HCT116 (cell line): ENCODE measurements around the gene MAP1S. TPM values are rescaled to one million over a fixed set of nuclear protein-coding genes. Genes with fewer than 3 reads are reported as not detected.

Source experiments
- ATAC-seq: fragments of 200-7000 bp; cut with Tn5 transposase; 2 replicates; pipeline ENCODE4 v1.9.1; 2020; ENCODE audit warnings: mild to moderate bottlenecking, moderate library complexity
- BruUV-seq: library from RNA; stranded (reverse); fragments of 400-500 nt; replicated peaks from 2 replicates; lab custom pipeline; 2021; lab: Mats Ljungman, UMichigan
- CTCF ChIA-PET: fragments of 300-600 bp; sonication (Branson Sonifier 250); formaldehyde crosslinking; loops from one replicate; lab custom pipeline; 2021; ENCODE audit warnings: antibody characterized with exemption; lab: Charles Lee
- POLR2A ChIA-PET: fragments of 300-600, 350-600 bp; sonication (Branson Sonifier 250); formaldehyde crosslinking; loops from one replicate; lab custom pipeline; 2021; ENCODE audit warnings: antibody characterized with exemption; lab: Charles Lee
- RAD21 ChIA-PET, 2 experiments: fragments of 300-600 bp; sonication (Branson Sonifier 250); formaldehyde crosslinking; loops; one replicate each; lab custom pipeline; 2023; ENCODE audit warnings: low total read pairs in 2 of 2; ENCODE audit not compliant: uncharacterized antibody in 2 of 2, unreplicated experiment in 2 of 2, low non-redundant PET in 1 of 2; lab: Charles Lee
- DNase-seq: peaks from one replicate; pipeline ENCODE4 v3.0.0-alpha.2; 2010; ENCODE audit warnings: low read depth, low spot score
- H2AFZ ChIP-seq: fragments of 200-600 bp; shearing (Covaris generic), sonication (generic); 2 replicates; pipeline ENCODE4 v1.6.1; 2017; ENCODE audit warnings: low read depth, mixed run types, mixed read lengths, antibody characterized with exemption, low read length; ENCODE audit not compliant: poor library complexity, severe bottlenecking
- H3K27ac ChIP-seq: 2 replicates; pipeline ENCODE4 v1.5.1; 2012; ENCODE audit warnings: low read depth, low read length
- H3K27me3 ChIP-seq: fragments of 200-600 bp; sonication (generic); 2 replicates; pipeline ENCODE4 v1.6.1; 2016; ENCODE audit warnings: mixed run types, low read length, mixed read lengths; ENCODE audit not compliant: insufficient read depth
- H3K36me3 ChIP-seq, 2 experiments: fragments of 200-500 bp in 1 of 2; fragments of 200-600 bp in 1 of 2; sonication (Bioruptor generic) in 1 of 2; sonication (generic) in 1 of 2; 2 replicates each; pipeline versions ENCODE4 v1.5.1 to v1.6.1; 2014 to 2016; ENCODE audit warnings: low read length in 2 of 2, inconsistent platforms in 1 of 2, mixed read lengths in 1 of 2, mixed run types in 1 of 2; ENCODE audit not compliant: insufficient read depth in 2 of 2, control insufficient read depth in 1 of 2
- H3K4me1 ChIP-seq, 2 experiments: fragments of 200-600 bp in 1 of 2; sonication (generic) in 1 of 2; 2 replicates each; pipeline versions ENCODE4 v1.5.1 to v1.6.1; 2012 to 2017; ENCODE audit warnings: low read length in 2 of 2, inconsistent platforms in 1 of 2, mild to moderate bottlenecking in 1 of 2, mixed read lengths in 1 of 2, mixed run types in 1 of 2, moderate library complexity in 1 of 2; ENCODE audit not compliant: insufficient read depth in 2 of 2, control insufficient read depth in 1 of 2
- H3K4me2 ChIP-seq: fragments of 200-600 bp; sonication (generic); 2 replicates; pipeline ENCODE4 v1.6.1; 2017; ENCODE audit warnings: mixed run types, low read length, mixed read lengths
- H3K4me3 ChIP-seq, 2 experiments: fragments of 200-600 bp in 1 of 2; sonication (generic) in 1 of 2; replicated peaks in 1 of 2; 2 replicates each; pipeline ENCODE4 v1.5.1; 2011 to 2016; ENCODE audit warnings: low read length in 2 of 2, control low read depth in 1 of 2, low read depth in 1 of 2, mild to moderate bottlenecking in 1 of 2, mixed read lengths in 1 of 2, mixed run types in 1 of 2
- H3K79me2 ChIP-seq: fragments of 200-600 bp; sonication (generic); 2 replicates; pipeline ENCODE4 v1.6.1; 2017; ENCODE audit warnings: mild to moderate bottlenecking, mixed run types, low read length, moderate library complexity, mixed read lengths; ENCODE audit not compliant: insufficient read depth
- H3K9ac ChIP-seq: fragments of 200-600 bp; sonication (generic); 2 replicates; pipeline ENCODE4 v1.6.1; 2016; ENCODE audit warnings: low read length, mixed read lengths
- H3K9me2 ChIP-seq: fragments of 200-600 bp; sonication (generic), shearing (Covaris generic); 2 replicates; pipeline ENCODE4 v1.6.1; 2017; ENCODE audit warnings: mixed run types, mild to moderate bottlenecking, moderate library complexity; ENCODE audit not compliant: insufficient read depth
- H3K9me3 ChIP-seq, 2 experiments: fragments of 200-500 bp in 1 of 2; fragments of 200-600 bp in 1 of 2; sonication (Bioruptor generic) in 1 of 2; sonication (generic) in 1 of 2; 2 replicates each; pipeline ENCODE4 v1.6.1; 2014 to 2017; ENCODE audit warnings: low read length in 2 of 2, mixed read lengths in 2 of 2, inconsistent platforms in 1 of 2, low read depth in 1 of 2, mild to moderate bottlenecking in 1 of 2, mixed run types in 1 of 2, moderate library complexity in 1 of 2; ENCODE audit not compliant: control insufficient read depth in 1 of 2, insufficient read depth in 1 of 2
- H4K20me1 ChIP-seq: fragments of 200-600 bp; sonication (generic), shearing (Covaris generic); 2 replicates; pipeline ENCODE4 v1.6.1; 2017; ENCODE audit warnings: mixed run types, mild to moderate bottlenecking, moderate library complexity; ENCODE audit not compliant: insufficient read depth
- CTCF ChIP-seq, 3 experiments: fragments of 200-600 bp in 1 of 3; sonication (generic) in 1 of 3; IDR thresholded peaks in 2 of 3; conservative IDR thresholded peaks in 1 of 3; 2 replicates each; pipeline ENCODE4 v1.5.1; 2012 to 2017; ENCODE audit warnings: low read depth in 2 of 3, low read length in 2 of 3, antibody characterized with exemption in 1 of 3, borderline replicate concordance in 1 of 3, control low read depth in 1 of 3, mild to moderate bottlenecking in 1 of 3, mixed read lengths in 1 of 3, mixed run types in 1 of 3, moderate library complexity in 1 of 3; ENCODE audit not compliant: insufficient read depth in 1 of 3
- EGR1 ChIP-seq: IDR thresholded peaks from 2 replicates; pipeline ENCODE4 v1.6.1; 2012; ENCODE audit warnings: low read depth
- FOSL1 ChIP-seq: IDR thresholded peaks from 2 replicates; pipeline ENCODE4 v1.6.1; 2012; ENCODE audit warnings: low read depth
- TCF7L2 ChIP-seq: IDR thresholded peaks from 2 replicates; pipeline ENCODE4 v1.7.0; 2011; ENCODE audit warnings: borderline replicate concordance, inconsistent platforms; ENCODE audit not compliant: insufficient read depth, insufficient read length; ENCODE audit errors: extremely low read depth
- intact Hi-C: fragments of 100-400 bp; cut with micrococcal nuclease; formaldehyde crosslinking; loops from 2 replicates; pipeline ENCODE4 v1.10.0; 2022
- total RNA-seq: library from RNA; stranded (reverse); gene quantifications from one replicate; pipeline ENCODE4 v1.2.1, GENCODE V29; 2021; ENCODE audit not compliant: unreplicated experiment

MAP1S gene
- total RNA-seq, 1 experiment from 2014 or later, result 80.8 TPM

- no TSS peak for BruUV-seq
- RAD21 ChIA-PET, result no interaction called here
- H3K27ac ChIP-seq, result peak overlapping the region; percentile 41; the same call in 1 of the 2 replicates
- ATAC-seq (no peak), DNase-seq (no peak)
- H3K4me2 ChIP-seq, result peak overlapping the region; percentile 90
- no peaks in the 10 kb centered on the region for H3K36me3 ChIP-seq
- no peak overlapping the region for H3K9ac ChIP-seq
- TF ChIP-seq EGR1 (no peak), TCF7L2 (no peak), FOSL1 (no peak)
- POLR2A ChIA-PET, result no interaction called here
- peak overlapping the region; percentile 85 to 90 for H3K4me3 ChIP-seq
- no peaks in the 10 kb centered on the region for H3K27me3 ChIP-seq
- intact Hi-C loops, result loop anchor here (10.0 kb wide), 1 partner anchor 231 kb away; no protein-coding TSS in a partner anchor
- H3K9me3 ChIP-seq, result no peaks in the 10 kb centered on the region
- no peaks in the 10 kb centered on the region for H3K9me2 ChIP-seq
- H2AFZ ChIP-seq, result no peak overlapping the region
- H3K4me1 ChIP-seq, result peaks cover 18 to 55% of the 10 kb centered on the region in 2 experiments
- CTCF ChIA-PET, result interaction anchor here (1.5 kb wide), 1 partner anchor 80 kb away, joined by 4 read pairs; no protein-coding TSS in a partner anchor
- no peaks in the 10 kb centered on the region for H4K20me1 ChIP-seq
- H3K79me2 ChIP-seq, result peaks cover 23% of the 10 kb centered on the region
These were observed 33.7 kb upstream of the MAP1S start for GRCh38 chr19:17685451-17686022.

DNA sequence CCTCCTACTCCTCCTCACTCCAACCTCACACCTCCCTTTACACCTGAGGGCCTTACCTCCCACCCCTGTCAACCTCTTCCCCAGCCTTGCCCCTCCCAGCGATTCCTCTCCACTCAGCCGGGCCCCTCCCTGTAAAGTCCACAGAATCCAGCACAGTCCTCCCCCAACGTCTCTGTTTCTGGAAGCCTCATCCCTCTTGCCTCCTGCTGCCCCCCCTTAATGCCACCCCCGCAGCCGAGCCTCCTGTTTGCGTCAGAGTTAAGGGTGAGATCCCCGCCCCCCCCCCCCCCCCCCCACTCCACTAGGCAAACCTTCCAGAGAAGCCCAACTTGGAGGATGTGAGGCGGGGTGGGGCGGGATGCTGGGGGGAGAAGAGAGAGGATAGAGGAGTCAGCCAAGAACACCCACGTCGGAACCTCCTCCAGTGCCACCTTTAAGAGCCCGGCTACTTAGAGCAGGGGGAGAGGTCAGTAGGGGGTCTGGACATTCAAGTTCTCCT is 33.2 kb upstream of the MAP1S start:
- Histone ChIP-seq H3K9me2 (no peaks in the 10 kb centered on the region), H3K4me1 (peaks cover 12 to 49% of the 10 kb centered on the region in 2 experiments; a peak in 3 of 4 replicates), H3K9ac (peak overlapping the region; percentile 74), H3K9me3 (no peaks in the 10 kb centered on the region), H3K4me2 (peak overlapping the region; percentile 90)
- peak; percentile 25 for ATAC-seq
- intact Hi-C loops, result loop anchor here (10.0 kb wide), 1 partner anchor 231 kb away; no protein-coding TSS in a partner anchor
- ChIA-PET POLR2A (interaction anchor here (0.7 to 1.1 kb wide), 2 partner anchors 27 to 700 kb away, joined by 3 read pairs; partner anchors contain the start of gene GDF15), CTCF (interaction anchor here (0.6 to 1.5 kb wide), 3 partner anchors 80 to 92 kb away, joined by 4 to 5 read pairs (median 4); no protein-coding TSS in a partner anchor)
- peak; percentile 76 for TF ChIP-seq EGR1
- TF ChIP-seq CTCF (IDR thresholded peaks at IDR 0.05 in 2 of 3, conservative IDR thresholded peaks at IDR 0.05 in 1 of 3; ENCODE audit: borderline replicate concordance in 1 of 3, insufficient read depth in 1 of 3, low read depth in 2 of 3, low read length in 2 of 3), result no peak
- TF ChIP-seq, all 23 proteins: peak for 1
- no peak for DNase-seq
- Histone ChIP-seq H4K20me1 (no peaks in the 10 kb centered on the region), H3K27me3 (no peaks in the 10 kb centered on the region), H3K36me3 (no peaks in the 10 kb centered on the region), H3K27ac (peak overlapping the region; percentile 41; the same call in 1 of the 2 replicates), H3K79me2 (peaks cover 18% of the 10 kb centered on the region; the same call in 1 of the 2 replicates), H2AFZ (no peak overlapping the region), H3K4me3 (peak overlapping the region; percentile 85 to 90)
- BruUV-seq, result no TSS peak
- RAD21 ChIA-PET, result interaction anchor here (0.6 to 1.3 kb wide), 2 partner anchors 81 to 214 kb away, joined by 3 to 4 read pairs; no protein-coding TSS in a partner anchor
